Spleen (tissue), 11 donors: Measurements from ENCODE around the gene TSHR. TPM values are rescaled to one million over a fixed set of nuclear protein-coding genes. Genes with fewer than 3 reads are reported as not detected.

Source experiments
- DNase-seq: peaks from one replicate; pipeline ENCODE4 v3.0.0-alpha.2; 2020
- H3K27ac ChIP-seq, 8 donors: fragments of 200-600 bp; sonication (generic) in 7 of 8; 1 replicate in 4 of 8; 2 replicates in 4 of 8; pipeline versions ENCODE4 v1.5.0 to v1.8.0; 2016 to 2021; ENCODE audit warnings: inconsistent platforms in 4 of 8, mild to moderate bottlenecking in 4 of 8, moderate library complexity in 1 of 8
- H3K27me3 ChIP-seq, 7 donors: fragments of 200-600 bp; sonication (generic) in 6 of 7; replicated peaks in 1 of 7; 1 replicate in 4 of 7; 2 replicates in 3 of 7; pipeline versions ENCODE4 v1.5.0 to v1.8.0; 2016 to 2021; ENCODE audit warnings: inconsistent platforms in 3 of 7, mild to moderate bottlenecking in 1 of 7
- H3K36me3 ChIP-seq, 6 donors: fragments of 200-600 bp; sonication (generic) in 5 of 6; 1 replicate in 4 of 6; 2 replicates in 2 of 6; pipeline versions ENCODE4 v1.5.0 to v1.8.0; 2016 to 2021; ENCODE audit warnings: inconsistent platforms in 2 of 6
- H3K4me1 ChIP-seq, 6 donors: fragments of 200-600 bp; sonication (generic) in 5 of 6; 1 replicate in 3 of 6; 2 replicates in 3 of 6; pipeline versions ENCODE4 v1.5.0 to v1.8.0; 2016 to 2021; ENCODE audit warnings: inconsistent platforms in 3 of 6
- H3K4me3 ChIP-seq, 8 donors: fragments of 200-600 bp; sonication (generic) in 7 of 8; 1 replicate in 4 of 8; 2 replicates in 4 of 8; pipeline versions ENCODE4 v1.5.0 to v1.8.0; 2016 to 2021; ENCODE audit warnings: inconsistent platforms in 4 of 8, mild to moderate bottlenecking in 4 of 8, moderate library complexity in 2 of 8
- H3K9me3 ChIP-seq, 8 donors: fragments of 200-600 bp; sonication (generic) in 7 of 8; 1 replicate in 4 of 8; 2 replicates in 4 of 8; pipeline versions ENCODE4 v1.5.0 to v1.8.0; 2016 to 2021; ENCODE audit warnings: inconsistent platforms in 4 of 8
- CTCF ChIP-seq, 11 experiments: fragments of 200-600 bp in 7 of 11; fragments of 450-650 bp in 4 of 11; sonication (generic) in 4 of 11; IDR thresholded peaks in 8 of 11; conservative IDR thresholded peaks in 3 of 11; 1 replicate in 7 of 11; 2 replicates in 4 of 11; pipeline versions ENCODE4 v1.4.0 to v1.8.0; 2016 to 2021; ENCODE audit warnings: antibody characterized with exemption in 11 of 11, inconsistent platforms in 4 of 11, mild to moderate bottlenecking in 1 of 11
- POLR2A ChIP-seq, 3 donors: fragments of 450-650 bp; IDR thresholded peaks; one replicate each; pipeline ENCODE4 v1.5.1; 2017; ENCODE audit warnings: antibody characterized with exemption in 3 of 3, mild to moderate bottlenecking in 1 of 3
- POLR2AphosphoS5 ChIP-seq, 3 donors: sonication (generic); formaldehyde crosslinking; IDR thresholded peaks; one replicate each; pipeline ENCODE4 v1.5.1; 2017; ENCODE audit warnings: antibody characterized with exemption in 3 of 3
- WGBS, 5 donors: extraction: QIAGEN DNeasy Blood & Tissue Kit in 3 of 5; methylation state at CpG; one replicate each; pipeline versions ENCODE4 v1.1.5 to v1.1.7; 2013 to 2018; 5-methylcytosine and 5-hydroxymethylcytosine counted together
- intact Hi-C: fragments of 100-400 bp; cut with DNase I; formaldehyde crosslinking; loops from one replicate; pipeline ENCODE4 v1.15.0; 2023; ENCODE audit warnings: low total_unique reads
- polyA plus RNA-seq, 3 donors: library from polyadenylated mRNA; stranded (reverse); fragments of 200-250 nt; gene quantifications; one replicate each; pipeline ENCODE4 v1.2.1, GENCODE V29; 2013
- total RNA-seq, 7 donors: library from RNA; depleted of rRNA in 3 of 7; stranded (reverse); fragments of >200 nt in 3 of 7; fragmentation: NEBNext Ultra II Directional in 4 of 7; extraction: Animal tissue kit (Norgen Biotek cat#: 25700) in 4 of 7; gene quantifications; one replicate each; pipeline versions ENCODE4 v1.1.0 to v1.2.1, GENCODE V29; 2016 to 2021
- donor health status: healthy with polysubstance abuse.
- donor health status: DM: no; HTN: no; CAD: no; lungs with moderate emphysema.
- donor health status: DM: no; HTN: no; CAD: no.
- donor health status: Bipolar disorder and iron deficiency.
- donor health status: healthy.
- donor health status: DM: no; HTN: no; CAD: no.
- donor health status: DM: yes; HTN: yes; CAD: no.

TSHR gene
- total and polyA plus RNA-seq, 10 donors = 0.22 to 3.1 (median 0.46) TPM; not detected in 1

DNA sequence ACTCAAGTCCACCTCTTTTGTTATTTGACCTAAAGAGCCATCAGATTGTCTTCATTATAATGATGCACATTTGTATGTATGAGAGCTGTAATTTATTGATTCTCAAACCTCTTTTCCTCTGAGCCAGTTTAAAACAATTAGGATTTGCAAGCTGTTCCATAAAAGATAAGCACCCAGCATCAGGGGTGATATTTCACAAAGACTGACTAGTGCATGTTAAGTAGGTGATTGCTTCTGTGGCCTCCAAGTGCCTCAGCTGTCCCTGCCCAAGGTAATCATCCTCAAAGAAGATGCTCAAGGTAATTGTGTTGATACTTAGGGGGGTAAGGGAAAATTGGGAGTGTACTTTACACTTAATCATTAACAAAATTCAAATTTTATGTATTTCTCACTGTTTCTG, 32.1 kb upstream of the TSHR start:
- Histone ChIP-seq H3K9me3 (peaks cover 0 to under 1% (median 0%) of the 10 kb centered on the region in 8 donors), H3K4me1 (no peaks in the 10 kb centered on the region), H3K27me3 (no peaks in the 10 kb centered on the region), H3K27ac (no peak overlapping the region), H3K4me3 (no peak overlapping the region), H3K36me3 (peaks cover 0 to 5% (median 0%) of the 10 kb centered on the region in 6 donors)
- DNase-seq = no peak
- intact Hi-C loops = no loop called here
- TF ChIP-seq POLR2A (IDR thresholded peaks at IDR 0.05) (no peak), POLR2AphosphoS5 (IDR thresholded peaks at IDR 0.05) (no peak), CTCF (IDR thresholded peaks at IDR 0.05 in 8 of 11, conservative IDR thresholded peaks at IDR 0.05 in 3 of 11) (no peak)

DNA sequence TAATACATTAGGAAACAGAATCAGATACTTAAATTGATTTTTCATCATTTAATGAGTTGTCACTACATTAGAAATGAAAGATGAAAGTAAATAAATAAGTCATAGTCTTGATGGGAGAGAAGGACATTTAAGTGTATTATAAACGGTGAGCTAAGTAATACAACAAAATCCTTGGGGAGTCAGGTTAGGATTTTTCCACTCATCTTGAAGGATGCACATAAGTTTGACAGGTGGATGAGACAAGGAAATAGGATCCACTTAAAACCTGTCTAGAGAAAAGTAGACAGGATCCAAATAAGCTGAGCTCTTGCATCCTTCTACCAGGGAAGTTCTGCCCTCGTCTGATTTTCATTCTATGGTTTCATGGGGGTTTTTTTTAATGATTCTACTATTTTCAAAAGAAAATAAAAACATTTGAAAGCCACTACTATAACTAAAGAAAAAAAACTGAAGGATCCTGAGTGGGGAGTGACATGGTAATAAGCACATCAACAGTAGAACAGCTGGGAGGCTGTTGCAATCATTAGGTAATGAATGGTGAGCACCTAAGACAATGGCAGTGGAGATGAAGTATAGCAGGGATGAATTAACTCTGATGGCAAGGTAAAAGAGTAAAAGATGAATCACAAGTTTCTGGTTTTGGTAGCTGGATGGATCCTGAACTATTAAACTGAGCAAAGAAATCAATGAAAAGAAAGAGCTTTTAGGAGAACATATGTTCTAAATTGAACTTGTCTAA, 30.9 kb upstream of the TSHR start:
- no peak for DNase-seq
- Histone ChIP-seq H3K4me3 (no peak overlapping the region), H3K27me3 (no peaks in the 10 kb centered on the region), H3K36me3 (peaks cover 0 to 5% (median 0%) of the 10 kb centered on the region in 6 donors), H3K4me1 (peaks cover 0 to 1% (median 0%) of the 10 kb centered on the region in 6 donors), H3K9me3 (peaks cover 0 to 6% (median 0%) of the 10 kb centered on the region in 8 donors), H3K27ac (no peak overlapping the region)
- TF ChIP-seq CTCF (IDR thresholded peaks at IDR 0.05 in 8 of 11, conservative IDR thresholded peaks at IDR 0.05 in 3 of 11) = no peak
- TF ChIP-seq POLR2A (IDR thresholded peaks at IDR 0.05) = no peak
- TF ChIP-seq POLR2AphosphoS5 (IDR thresholded peaks at IDR 0.05) = no peak
- WGBS, 5 donors = 77 to 90% (median 87%) methylated on average over 2 of the region's 2 CpGs
- intact Hi-C loops = no loop called here

GRCh38 chr14:80926397-80927082, 28.9 kb upstream of the TSHR start:
- intact Hi-C loops = no loop called here

More at GRCh38 chr14:80926397-80927082, 28.9 kb upstream of the TSHR start:
- Histone ChIP-seq H3K36me3 (peaks cover 0 to 5% (median 0%) of the 10 kb centered on the region in 6 donors), H3K4me1 (peaks cover 0 to 21% (median 17%) of the 10 kb centered on the region in 6 donors), H3K27me3 (no peaks in the 10 kb centered on the region), H3K4me3 (no peak overlapping the region), H3K9me3 (peaks cover 0 to 6% (median 0%) of the 10 kb centered on the region in 8 donors), H3K27ac (no peak overlapping the region)
- TF ChIP-seq POLR2A (IDR thresholded peaks at IDR 0.05) = no peak
- no peak for TF ChIP-seq POLR2AphosphoS5 (IDR thresholded peaks at IDR 0.05)
- TF ChIP-seq CTCF (IDR thresholded peaks at IDR 0.05 in 8 of 11, conservative IDR thresholded peaks at IDR 0.05 in 3 of 11) = no peak
- no peak for DNase-seq
- 80 to 94% (median 90%) methylated on average over 3 to 4 of the region's 4 CpGs for WGBS, 5 donors
